Stimulated activated CD8-positive, alpha-beta memory T cell treated with anti-CD3 and anti-CD28 coated beads, Interleukin-7, amount 100 ng/mL, for 1 hour (primary cell): ENCODE data around the gene TMCC1.

Experiments
- DNase-seq, 2 donors: peaks; one replicate each; pipeline ENCODE4 v3.0.0-alpha.2; 2020; ENCODE audit warnings: low read depth in 2 of 2

Gene TMCC1

GRCh38 chr3:129624347-129625071 is 269.0 kb downstream of the TMCC1 start:
- DNase-seq, result no peak

GRCh38 chr3:129623447-129624118 is 269.9 kb downstream of the TMCC1 start:
- no peak for DNase-seq

DNA sequence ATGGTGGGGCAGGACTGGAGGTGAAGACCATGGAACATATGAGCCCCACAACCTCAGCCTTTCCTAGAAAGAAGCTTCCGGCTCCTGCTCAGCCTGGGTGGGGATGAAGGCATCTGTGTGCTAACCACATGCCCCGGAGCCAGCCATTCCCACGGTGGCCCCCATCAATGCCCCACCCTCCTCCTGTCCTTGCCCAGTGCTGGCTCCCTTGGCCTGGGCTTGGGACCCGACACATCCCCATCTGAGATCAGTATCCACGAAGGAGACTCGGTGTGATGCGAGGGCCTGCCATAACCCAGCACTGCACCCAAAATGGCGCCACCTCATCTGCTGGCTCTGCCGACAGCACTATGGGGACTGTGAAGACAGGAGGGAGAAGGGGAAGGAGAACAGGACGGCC is 270.6 kb downstream of the TMCC1 start:
- DNase-seq, result no peak

GRCh38 chr3:129622226-129622874 is 271.2 kb downstream of the TMCC1 start:
- no peak for DNase-seq

GRCh38 chr3:129621626-129622225 is 271.8 kb downstream of the TMCC1 start:
- DNase-seq, result no peak

- DNase-seq, result no peak
These were observed 272.5 kb downstream of the TMCC1 start for GRCh38 chr3:129620828-129621559.

GRCh38 chr3:129619726-129620162 is 273.8 kb downstream of the TMCC1 start:
- no peak for DNase-seq

DNA sequence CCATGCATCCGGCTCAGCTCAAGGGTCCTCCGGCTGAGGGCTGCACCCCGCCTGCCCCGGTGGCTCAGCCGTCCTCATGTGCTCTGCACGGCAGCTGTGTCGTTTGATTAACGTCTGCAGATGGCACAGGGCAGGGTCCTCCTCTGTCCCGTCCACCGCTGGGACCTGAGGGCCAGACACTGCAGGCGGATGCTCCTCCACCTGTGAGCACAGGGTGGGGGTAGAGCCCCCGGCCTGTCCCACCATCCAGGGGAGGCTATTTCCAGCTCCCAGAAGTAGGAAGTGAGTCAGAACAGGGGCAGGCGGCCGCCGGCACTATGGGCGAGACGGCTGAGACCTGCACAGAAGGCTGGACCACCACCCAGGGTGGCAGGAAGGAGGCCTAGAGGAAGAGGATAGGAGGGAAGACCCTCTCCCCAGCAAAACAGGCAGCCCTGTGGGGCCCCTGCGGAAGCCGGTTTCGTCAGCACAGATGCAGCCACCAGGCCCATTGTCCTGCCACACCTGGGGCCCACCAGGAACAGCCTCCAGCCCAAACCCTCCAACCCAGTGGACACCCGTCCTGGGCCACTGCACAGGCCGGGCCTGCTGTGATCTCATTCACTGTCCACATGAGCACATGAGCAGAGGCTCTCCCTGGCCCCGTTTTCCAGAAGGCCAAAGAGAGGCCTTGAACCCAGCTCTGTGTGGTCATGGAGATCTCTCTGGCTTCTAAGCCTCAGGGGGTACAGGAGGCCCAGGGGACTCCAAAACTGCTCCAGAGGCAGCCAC is 274.4 kb downstream of the TMCC1 start:
- no peak for DNase-seq

GRCh38 chr3:129618186-129618820 is 275.2 kb downstream of the TMCC1 start:
- no peak for DNase-seq

- no peak for DNase-seq
These were observed 275.9 kb downstream of the TMCC1 start for GRCh38 chr3:129617381-129618185.

- no peak for DNase-seq
These were observed 276.8 kb downstream of the TMCC1 start for GRCh38 chr3:129616713-129617112.

DNA sequence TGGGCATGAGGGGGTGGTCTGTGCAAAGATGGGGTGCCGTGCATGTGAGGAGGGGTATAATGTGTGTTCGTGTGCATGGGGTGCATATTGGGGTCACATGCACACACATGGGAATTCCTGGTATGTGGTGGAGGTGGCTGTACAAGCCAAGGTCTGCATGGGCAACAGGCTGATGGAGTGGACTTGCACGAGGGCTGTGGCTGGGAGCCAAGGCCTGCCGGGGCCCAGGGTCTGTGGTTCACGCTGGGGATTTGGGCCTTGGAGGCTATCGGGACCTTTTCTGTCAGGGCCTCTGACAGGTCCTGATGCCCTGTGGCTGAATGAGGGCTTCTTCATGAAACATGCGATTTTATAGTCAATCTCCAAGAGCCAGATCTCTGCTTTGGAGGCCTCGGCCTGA is 277.2 kb downstream of the TMCC1 start:
- no peak for DNase-seq

- no peak for DNase-seq
These were observed 277.7 kb downstream of the TMCC1 start for GRCh38 chr3:129615751-129616281.

- no peak for DNase-seq
These were observed 278.6 kb downstream of the TMCC1 start for GRCh38 chr3:129614927-129615363.

DNA sequence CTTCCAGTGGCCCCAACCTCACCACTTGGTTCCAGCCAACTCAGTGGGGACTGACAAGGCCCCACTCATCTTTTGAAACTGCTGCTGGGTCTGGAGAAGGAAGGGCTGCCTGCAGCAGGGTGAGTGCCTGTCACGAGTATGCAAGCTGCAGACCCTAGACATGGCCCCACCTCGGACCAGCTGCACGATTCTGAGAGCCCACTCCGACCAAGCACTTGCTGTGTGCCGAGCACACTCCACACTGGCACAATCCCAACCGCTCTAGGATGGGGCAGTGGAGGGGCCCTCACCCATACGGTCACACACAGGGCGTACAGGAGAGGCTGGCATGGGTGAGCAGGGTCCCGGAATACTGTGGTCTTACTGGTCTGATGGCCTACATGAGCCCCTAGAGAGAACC is 279.1 kb downstream of the TMCC1 start:
- DNase-seq, result no peak

DNA sequence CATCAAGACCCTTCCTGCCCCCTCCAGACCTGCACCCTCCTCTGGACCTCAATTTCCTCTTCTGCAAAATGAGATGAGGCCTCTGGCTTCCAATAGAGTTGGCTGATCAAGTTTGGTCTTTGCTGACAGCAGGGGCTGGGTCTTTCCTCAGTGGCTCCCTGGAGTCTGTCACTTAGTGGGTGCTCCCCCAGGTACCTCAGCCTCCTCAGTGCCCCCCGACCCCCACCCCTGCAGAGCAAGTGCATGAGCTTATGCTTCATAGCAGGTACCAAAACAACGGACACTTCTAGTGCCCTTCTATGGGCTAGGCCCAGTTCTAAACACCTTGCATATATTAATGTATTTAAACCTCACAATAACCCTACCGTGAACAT is 280.2 kb downstream of the TMCC1 start:
- no peak for DNase-seq

DNA sequence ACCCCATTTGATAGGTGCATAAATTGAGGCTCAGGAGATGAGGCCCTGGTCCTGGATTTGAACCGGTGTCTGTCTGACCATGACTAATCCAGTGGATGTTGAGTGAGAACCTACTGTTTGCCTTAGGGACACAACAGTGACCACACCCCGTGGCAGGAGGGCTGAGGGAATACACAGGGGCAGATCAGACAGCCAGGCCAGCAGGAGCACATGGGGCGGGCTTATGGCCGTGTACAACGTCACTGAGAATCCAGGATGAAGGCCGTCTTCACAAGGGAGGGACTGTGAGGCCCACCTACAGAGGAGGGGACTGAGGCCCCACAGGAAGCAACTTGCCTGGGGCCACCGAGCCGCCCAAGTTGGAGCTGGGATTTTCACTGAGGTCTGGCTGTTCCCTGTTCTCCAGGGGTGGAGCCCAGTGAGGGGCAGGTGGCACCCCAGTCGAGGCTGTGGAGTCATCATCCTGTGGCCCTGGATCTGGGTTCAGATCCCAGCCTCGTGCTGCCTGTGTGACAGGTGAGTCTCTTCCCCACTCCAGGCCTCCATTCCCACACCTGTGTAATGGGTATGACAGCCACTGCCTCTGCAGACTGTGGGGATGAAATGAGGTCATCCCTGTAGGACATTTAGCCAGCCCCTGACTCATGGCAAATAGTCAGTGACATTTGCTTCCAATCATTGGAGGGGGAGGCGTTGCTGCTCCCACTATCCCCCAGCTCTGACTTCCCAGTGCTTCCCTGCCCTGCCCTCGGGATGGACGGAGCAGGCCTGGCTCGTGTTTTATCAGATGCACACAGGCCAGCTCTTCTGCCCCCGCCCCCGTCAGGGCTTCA is 280.8 kb downstream of the TMCC1 start:
- DNase-seq, result no peak

- no peak for DNase-seq
These were observed 281.5 kb downstream of the TMCC1 start for GRCh38 chr3:129611812-129612533.
